Karpas-422 (cell line): ENCODE data around the gene DNAJB4. TPM values are rescaled to one million over a fixed set of nuclear protein-coding genes. Genes with fewer than 3 reads are reported as not detected.
"Not testable (repeated sequence)": the region's sequence is repeated elsewhere in the genome, so short reads cannot be mapped to it uniquely, and the experiment has no call there.

ENCODE experiments used
- DNase-seq: peaks from one replicate; pipeline ENCODE4 v3.0.0-alpha.2; 2015
- H2AFZ ChIP-seq: fragments of 200-600 bp; sonication (generic); 2 replicates; pipeline ENCODE4 v1.6.1; 2014; ENCODE audit warnings: antibody characterized with exemption, low read length, mixed read lengths
- H3K27ac ChIP-seq: fragments of 200-600 bp; sonication (generic); 2 replicates; pipeline ENCODE4 v1.5.1; 2014; ENCODE audit warnings: mild to moderate bottlenecking, low read length, moderate library complexity
- H3K27me3 ChIP-seq: fragments of 200-600 bp; sonication (generic); 2 replicates; pipeline ENCODE4 v1.6.1; 2014; ENCODE audit warnings: low read length, mixed read lengths
- H3K36me3 ChIP-seq: fragments of 200-600 bp; sonication (generic); 2 replicates; pipeline ENCODE4 v1.6.1; 2014; ENCODE audit warnings: low read length, mixed read lengths; ENCODE audit not compliant: insufficient read depth
- H3K4me1 ChIP-seq: fragments of 200-600 bp; sonication (generic); 2 replicates; pipeline ENCODE4 v1.6.1; 2014; ENCODE audit warnings: mild to moderate bottlenecking, low read length, mixed read lengths
- H3K4me2 ChIP-seq: fragments of 200-600 bp; sonication (generic); 2 replicates; pipeline ENCODE4 v1.6.1; 2014; ENCODE audit warnings: low read length, low read depth, mild to moderate bottlenecking; ENCODE audit not compliant: poor library complexity, severe bottlenecking
- H3K4me3 ChIP-seq: fragments of 200-600 bp; sonication (generic); 2 replicates; pipeline ENCODE4 v1.5.1; 2014; ENCODE audit warnings: mild to moderate bottlenecking, antibody characterized with exemption, low read length, mixed read lengths
- H3K79me2 ChIP-seq: fragments of 200-600 bp; sonication (generic); 2 replicates; pipeline ENCODE4 v1.6.1; 2014; ENCODE audit warnings: mild to moderate bottlenecking, low read length, mixed read lengths
- H3K9ac ChIP-seq: fragments of 200-600 bp; sonication (generic); 2 replicates; pipeline ENCODE4 v1.6.0; 2014; ENCODE audit warnings: low read length
- H3K9me2 ChIP-seq: fragments of 200-600 bp; sonication (generic), shearing (Covaris generic); replicated peaks from 2 replicates; pipeline ENCODE4 v1.6.0; 2014; ENCODE audit warnings: mild to moderate bottlenecking, low read length, moderate library complexity; ENCODE audit not compliant: insufficient read depth
- H3K9me3 ChIP-seq: fragments of 300-700, 200-600 bp; sonication (generic); 2 replicates; pipeline ENCODE4 v1.6.1; 2014; ENCODE audit warnings: low read length, mixed read lengths
- H4K20me1 ChIP-seq: fragments of 200-600 bp; sonication (generic); 2 replicates; pipeline ENCODE4 v1.6.1; 2014; ENCODE audit warnings: mild to moderate bottlenecking, antibody characterized with exemption, low read length, low read depth; ENCODE audit not compliant: insufficient read depth
- total RNA-seq: library from RNA; depleted of rRNA; stranded (reverse); fragments of >200 nt; shearing (Covaris generic); gene quantifications from 2 replicates; pipeline ENCODE4 v1.2.3, GENCODE V29; 2014; ENCODE audit warnings: low replicate concordance

The DNAJB4 gene
- total RNA-seq, 1 experiment from 2014 or later = 6.7 TPM

GRCh38 chr1:77983352-77983996 lies 21.3 kb upstream of the DNAJB4 start:
- not testable (repeated sequence) for H3K27me3 ChIP-seq, H2AFZ ChIP-seq, H4K20me1 ChIP-seq, H3K9me2 ChIP-seq, H3K4me3 ChIP-seq, H3K9ac ChIP-seq, H3K36me3 ChIP-seq, H3K27ac ChIP-seq, H3K9me3 ChIP-seq, H3K4me2 ChIP-seq, DNase-seq
- H3K4me1 ChIP-seq = peaks cover 12% of the 10 kb centered on the region
- H3K79me2 ChIP-seq = peaks cover 62% of the 10 kb centered on the region

- Histone ChIP-seq H3K4me3 (no peak overlapping the region), H3K36me3 (no peaks in the 10 kb centered on the region; the same call in 1 of the 2 replicates), H3K27me3 (no peaks in the 10 kb centered on the region), H2AFZ (no peak overlapping the region), H4K20me1 (no peaks in the 10 kb centered on the region; the same call in 1 of the 2 replicates), H3K9me3 (no peaks in the 10 kb centered on the region), H3K9me2 (no peaks in the 10 kb centered on the region), H3K4me2 (no peak overlapping the region), H3K27ac (no peak overlapping the region), H3K4me1 (peaks cover 12% of the 10 kb centered on the region), H3K9ac (no peak overlapping the region), H3K79me2 (peaks cover 59% of the 10 kb centered on the region)
- DNase-seq = no peak
Observed at GRCh38 chr1:77983997-77984355, 20.8 kb upstream of the DNAJB4 start.

GRCh38 chr1:77984629-77985028 lies 20.1 kb upstream of the DNAJB4 start:
- Histone ChIP-seq H3K27ac (no peak overlapping the region), H3K9me2 (no peaks in the 10 kb centered on the region), H3K4me1 (peaks cover 15% of the 10 kb centered on the region), H4K20me1 (no peaks in the 10 kb centered on the region; the same call in 1 of the 2 replicates), H2AFZ (no peak overlapping the region), H3K4me3 (no peak overlapping the region), H3K79me2 (peaks cover 60% of the 10 kb centered on the region), H3K36me3 (no peaks in the 10 kb centered on the region; the same call in 1 of the 2 replicates), H3K9ac (no peak overlapping the region), H3K4me2 (no peak overlapping the region), H3K9me3 (no peaks in the 10 kb centered on the region), H3K27me3 (no peaks in the 10 kb centered on the region)
- no peak for DNase-seq

- Histone ChIP-seq H3K36me3 (no peaks in the 10 kb centered on the region; the same call in 1 of the 2 replicates), H3K9me3 (no peaks in the 10 kb centered on the region), H3K27me3 (no peaks in the 10 kb centered on the region), H3K9me2 (no peaks in the 10 kb centered on the region), H3K27ac (no peak overlapping the region), H3K4me1 (peaks cover 7% of the 10 kb centered on the region; the same call in 1 of the 2 replicates), H3K9ac (no peak overlapping the region), H2AFZ (no peak overlapping the region), H3K79me2 (peaks cover 55% of the 10 kb centered on the region), H3K4me3 (no peak overlapping the region), H4K20me1 (no peaks in the 10 kb centered on the region), H3K4me2 (no peak overlapping the region)
- no peak for DNase-seq
Observed at GRCh38 chr1:77986810-77987209, 17.9 kb upstream of the DNAJB4 start.

GRCh38 chr1:77987919-77988318 lies 16.8 kb upstream of the DNAJB4 start:
- no peak overlapping the region for H3K9ac ChIP-seq
- peaks cover 49% of the 10 kb centered on the region for H3K79me2 ChIP-seq
- no peak overlapping the region for H3K4me3 ChIP-seq
- H3K36me3 ChIP-seq = no peaks in the 10 kb centered on the region; the same call in 1 of the 2 replicates
- DNase-seq = no peak
- no peaks in the 10 kb centered on the region for H3K9me2 ChIP-seq
- no peak overlapping the region for H3K27ac ChIP-seq
- H3K27me3 ChIP-seq = no peaks in the 10 kb centered on the region
- H3K4me1 ChIP-seq = peaks cover 7% of the 10 kb centered on the region; the same call in 1 of the 2 replicates
- no peak overlapping the region for H2AFZ ChIP-seq
- no peak overlapping the region for H3K4me2 ChIP-seq
- no peaks in the 10 kb centered on the region for H4K20me1 ChIP-seq
- no peaks in the 10 kb centered on the region for H3K9me3 ChIP-seq

- Histone ChIP-seq H2AFZ (no peak overlapping the region), H3K27ac (no peak overlapping the region), H3K9me3 (no peaks in the 10 kb centered on the region), H3K4me2 (no peak overlapping the region), H3K9me2 (no peaks in the 10 kb centered on the region), H3K4me3 (no peak overlapping the region), H3K79me2 (peaks cover 41% of the 10 kb centered on the region), H3K36me3 (no peaks in the 10 kb centered on the region; the same call in 1 of the 2 replicates), H3K4me1 (peaks cover 7% of the 10 kb centered on the region; the same call in 1 of the 2 replicates), H3K27me3 (no peaks in the 10 kb centered on the region), H3K9ac (no peak overlapping the region), H4K20me1 (no peaks in the 10 kb centered on the region)
- DNase-seq = no peak
Observed at GRCh38 chr1:77989744-77990143, 15.0 kb upstream of the DNAJB4 start.

GRCh38 chr1:77990629-77991204 lies 14.0 kb upstream of the DNAJB4 start:
- H3K4me2 ChIP-seq = no peak overlapping the region
- no peaks in the 10 kb centered on the region for H3K9me3 ChIP-seq
- H3K27ac ChIP-seq = no peak overlapping the region
- H3K27me3 ChIP-seq = no peaks in the 10 kb centered on the region
- H3K9ac ChIP-seq = no peak overlapping the region
- no peak overlapping the region for H2AFZ ChIP-seq
- H3K9me2 ChIP-seq = no peaks in the 10 kb centered on the region
- no peak overlapping the region for H3K4me3 ChIP-seq
- no peaks in the 10 kb centered on the region for H4K20me1 ChIP-seq
- H3K36me3 ChIP-seq = no peaks in the 10 kb centered on the region
- no peak for DNase-seq
- H3K4me1 ChIP-seq = peaks cover 7% of the 10 kb centered on the region; the same call in 1 of the 2 replicates
- H3K79me2 ChIP-seq = peaks cover 39% of the 10 kb centered on the region

GRCh38 chr1:77991638-77992037 lies 13.1 kb upstream of the DNAJB4 start:
- Histone ChIP-seq H3K9me2 (no peaks in the 10 kb centered on the region), H3K9me3 (no peaks in the 10 kb centered on the region), H3K27me3 (no peaks in the 10 kb centered on the region), H3K79me2 (peaks cover 33% of the 10 kb centered on the region), H2AFZ (no peak overlapping the region), H3K27ac (no peak overlapping the region), H3K4me2 (no peak overlapping the region), H3K9ac (no peak overlapping the region), H3K4me1 (peaks cover 7% of the 10 kb centered on the region; the same call in 1 of the 2 replicates), H3K4me3 (no peak overlapping the region), H3K36me3 (no peaks in the 10 kb centered on the region), H4K20me1 (no peaks in the 10 kb centered on the region)
- no peak for DNase-seq
